ENCODE data around the gene SDC3.

SDC3 gene

GRCh38 chr1:30850607-30851006, 58.0 kb downstream of the SDC3 start:
- TF ChIP-seq ZFX (IDR thresholded peaks at IDR 0.05) (no peak), CTCF (conservative IDR thresholded peaks at IDR 0.05) (no peak)
- H3K27ac ChIP-seq: no peak overlapping the region

- TF ChIP-seq CTCF (conservative IDR thresholded peaks at IDR 0.05) (no peak), ZFX (IDR thresholded peaks at IDR 0.05) (no peak)
- no peak overlapping the region for H3K27ac ChIP-seq
Observed at GRCh38 chr1:30848130-30848529, 60.4 kb downstream of the SDC3 start.

- H3K27ac ChIP-seq: no peak overlapping the region
- no peak for TF ChIP-seq CTCF (conservative IDR thresholded peaks at IDR 0.05)
- TF ChIP-seq ZFX (IDR thresholded peaks at IDR 0.05): no peak
Observed at GRCh38 chr1:30847358-30847972, 61.1 kb downstream of the SDC3 start.

GRCh38 chr1:30846587-30846986, 62.0 kb downstream of the SDC3 start:
- H3K27ac ChIP-seq: no peak overlapping the region
- TF ChIP-seq CTCF (conservative IDR thresholded peaks at IDR 0.05): no peak
- no peak for TF ChIP-seq ZFX (IDR thresholded peaks at IDR 0.05)

GRCh38 chr1:30845904-30846290, 62.7 kb downstream of the SDC3 start:
- TF ChIP-seq CTCF (conservative IDR thresholded peaks at IDR 0.05): no peak
- no peak for TF ChIP-seq ZFX (IDR thresholded peaks at IDR 0.05)
- no peak overlapping the region for H3K27ac ChIP-seq

GRCh38 chr1:30845237-30845903, 63.2 kb downstream of the SDC3 start:
- TF ChIP-seq ZFX (IDR thresholded peaks at IDR 0.05): no peak
- no peak for TF ChIP-seq CTCF (conservative IDR thresholded peaks at IDR 0.05)
- H3K27ac ChIP-seq: no peak overlapping the region

GRCh38 chr1:30844631-30845030, 63.9 kb downstream of the SDC3 start:
- no peak overlapping the region for H3K27ac ChIP-seq

More at GRCh38 chr1:30844631-30845030, 63.9 kb downstream of the SDC3 start:
- no peak for TF ChIP-seq ZFX (IDR thresholded peaks at IDR 0.05)
